ENCODE data around the gene RAMP1. TPM values are rescaled to one million over a fixed set of nuclear protein-coding genes. Genes with fewer than 3 reads are reported as not detected.

RAMP1 gene
- total RNA-seq, 1 experiment from 2014 or later: 23.4 TPM

DNA sequence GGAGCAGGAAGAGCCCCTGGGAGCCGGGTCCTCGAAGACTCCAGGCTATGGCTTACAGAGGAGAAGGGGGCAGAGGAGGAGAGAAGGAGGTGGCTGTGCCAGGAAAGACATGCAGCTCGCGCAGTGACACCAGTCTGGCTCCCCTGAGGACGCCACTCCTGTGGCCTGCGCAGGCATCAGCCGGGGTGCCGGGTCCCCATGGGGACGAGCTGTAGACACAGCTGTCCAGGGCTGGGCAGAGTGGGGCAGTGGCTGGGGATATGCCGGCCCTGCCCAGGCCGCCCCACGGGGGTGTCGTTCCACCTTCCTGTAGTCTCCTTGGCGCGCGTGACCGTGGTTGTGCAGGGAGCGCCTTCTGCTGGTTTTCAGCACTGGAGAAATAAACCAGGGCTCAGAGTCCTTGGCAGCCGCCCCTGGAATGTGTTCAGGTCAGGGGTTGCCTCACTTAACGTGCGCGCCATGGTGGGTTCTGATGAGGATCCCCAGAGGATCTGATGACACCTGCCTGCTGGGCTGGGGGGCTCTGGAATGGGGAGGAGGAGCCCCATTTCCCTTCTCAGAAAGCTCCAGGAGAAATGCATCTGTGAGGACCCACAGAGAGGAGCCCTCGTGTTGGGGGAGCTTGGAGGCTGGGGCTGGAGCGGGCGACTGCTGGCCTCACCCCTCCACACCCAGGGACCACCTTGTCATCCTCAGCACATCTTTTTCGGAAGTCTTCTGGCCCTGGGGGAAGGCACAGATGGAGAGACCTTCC, 26.7 kb downstream of the RAMP1 start:
- Histone ChIP-seq H3K9me2 (ENCODE audit: insufficient read depth) (no peaks in the 10 kb centered on the region), H3K4me1 (ENCODE audit: control insufficient read depth in 1 of 2, insufficient read depth in 2 of 2, low read length in 2 of 2) (0 out of 4 replicates have a peak, but pooled peaks cover 0 to 5% of the 10 kb centered on the region in 2 experiments), H2AFZ (ENCODE audit: low read depth, low read length, poor library complexity, severe bottlenecking) (no peak overlapping the region), H3K4me3 (replicated peaks in 1 of 2; ENCODE audit: low read depth in 1 of 2, low read length in 2 of 2) (no peak overlapping the region), H3K36me3 (ENCODE audit: control insufficient read depth in 1 of 2, insufficient read depth in 2 of 2, low read length in 2 of 2) (peaks cover 0 to 10% of the 10 kb centered on the region in 2 experiments; a peak in 1 of 4 replicates), H3K9ac (ENCODE audit: low read length) (no peak overlapping the region), H3K4me2 (ENCODE audit: low read length) (no peak overlapping the region), H3K27ac (ENCODE audit: low read depth, low read length) (no peak overlapping the region), H4K20me1 (ENCODE audit: insufficient read depth) (no peaks in the 10 kb centered on the region), H3K79me2 (ENCODE audit: insufficient read depth, low read length) (no peaks in the 10 kb centered on the region), H3K27me3 (ENCODE audit: insufficient read depth, low read length) (no peaks in the 10 kb centered on the region), H3K9me3 (ENCODE audit: control insufficient read depth in 1 of 2, insufficient read depth in 1 of 2, low read depth in 1 of 2, low read length in 2 of 2) (no peaks in the 10 kb centered on the region)
- intact Hi-C loops (cut with micrococcal nuclease): no loop called here
- TF ChIP-seq SP1 (IDR thresholded peaks at IDR 0.05; ENCODE audit: low read depth) (no peak), CBX3 (IDR thresholded peaks at IDR 0.05; ENCODE audit: low read depth) (no peak), EZH2 (IDR thresholded peaks at IDR 0.05) (no peak), POLR2AphosphoS5 (IDR thresholded peaks at IDR 0.05; ENCODE audit: low read depth, low read length) (no peak), TCF7L2 (IDR thresholded peaks at IDR 0.05; ENCODE audit: borderline replicate concordance, extremely low read depth, insufficient read depth, insufficient read length) (no peak), ZFX (IDR thresholded peaks at IDR 0.05) (no peak), YY1 (IDR thresholded peaks at IDR 0.05; ENCODE audit: extremely low read depth, insufficient replicate concordance, low read depth, low read length) (no peak), EZH2phosphoT487 (IDR thresholded peaks at IDR 0.05; ENCODE audit: borderline replicate concordance) (no peak), JUND (IDR thresholded peaks at IDR 0.05) (no peak), EGR1 (IDR thresholded peaks at IDR 0.05; ENCODE audit: low read depth) (no peak)
- ChIA-PET RAD21 (ENCODE audit: low non-redundant PET in 1 of 2, low total read pairs in 2 of 2, uncharacterized antibody in 2 of 2, unreplicated experiment in 2 of 2) (no interaction called here), CTCF (no interaction called here), POLR2A (no interaction called here)
- no TSS peak for BruUV-seq (replicated peaks)
- no peak for DNase-seq (ENCODE audit: low read depth, low spot score)
- peak; percentile 32; the same call in 1 of the 2 replicates for ATAC-seq
